ENCODE results near the gene PSG5.
"Not testable (repeated sequence)": the region's sequence is repeated elsewhere in the genome, so short reads cannot be mapped to it uniquely, and the experiment has no call there.

PSG5 gene

GRCh38 chr19:43186311-43186935 is at the start of gene PSG5:
PSG5 (minus strand) TSS chr19:43186536; CDS start chr19:43186405, 131 bp downstream.
- not testable (repeated sequence) for DNase-seq (ENCODE audit: extremely low read depth in 1 of 2, low read depth in 1 of 2)

DNA sequence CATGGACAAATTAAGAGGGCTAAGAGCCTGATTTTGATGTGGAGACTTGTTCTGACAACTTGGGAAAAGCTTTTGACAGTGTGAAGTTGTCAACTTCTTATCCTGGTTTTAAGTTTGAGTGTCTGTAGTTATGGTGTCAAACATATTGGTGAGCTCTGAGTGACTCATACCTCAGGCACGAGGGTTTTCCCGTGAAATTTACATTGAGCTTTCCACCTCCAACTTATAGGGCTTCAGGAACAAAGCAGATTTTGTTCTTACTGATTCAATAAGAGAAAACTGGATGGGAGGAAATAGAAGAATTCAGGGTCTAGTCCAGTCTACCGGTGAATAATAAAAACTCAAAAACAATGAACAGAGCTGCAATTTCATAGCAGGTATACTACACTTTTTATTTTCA is 49.4 kb upstream of the PSG5 start:
- not testable (repeated sequence) for DNase-seq (ENCODE audit: extremely low read depth in 1 of 2, low read depth in 1 of 2)

- no peak for DNase-seq (ENCODE audit: extremely low read depth in 1 of 2, low read depth in 1 of 2)
Observed at GRCh38 chr19:43229315-43229714, 43.0 kb upstream of the PSG5 start.

GRCh38 chr19:43228730-43229129 is 42.4 kb upstream of the PSG5 start:
- not testable (repeated sequence) for DNase-seq (ENCODE audit: extremely low read depth in 1 of 2, low read depth in 1 of 2)

DNA sequence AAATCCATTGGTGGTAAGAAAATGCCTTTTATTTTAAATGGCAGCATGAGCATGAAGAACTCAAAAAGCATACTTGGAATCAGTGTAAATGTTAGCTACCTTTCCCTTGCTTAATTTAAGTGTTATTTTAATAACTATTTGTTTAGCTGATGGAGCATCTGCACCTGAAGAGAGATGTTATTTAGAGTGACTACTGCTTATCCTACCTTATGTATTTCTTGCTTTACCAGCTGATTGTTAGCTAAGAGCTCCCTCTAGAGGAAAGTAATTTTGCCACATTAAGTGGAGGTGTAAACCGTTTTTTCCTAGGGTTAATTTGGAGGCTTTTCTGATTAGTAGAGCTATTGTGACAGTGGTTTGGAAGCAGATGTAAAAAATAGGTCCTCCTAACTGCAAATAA is 40.6 kb upstream of the PSG5 start:
- not testable (repeated sequence) for DNase-seq (ENCODE audit: extremely low read depth in 1 of 2, low read depth in 1 of 2)

DNA sequence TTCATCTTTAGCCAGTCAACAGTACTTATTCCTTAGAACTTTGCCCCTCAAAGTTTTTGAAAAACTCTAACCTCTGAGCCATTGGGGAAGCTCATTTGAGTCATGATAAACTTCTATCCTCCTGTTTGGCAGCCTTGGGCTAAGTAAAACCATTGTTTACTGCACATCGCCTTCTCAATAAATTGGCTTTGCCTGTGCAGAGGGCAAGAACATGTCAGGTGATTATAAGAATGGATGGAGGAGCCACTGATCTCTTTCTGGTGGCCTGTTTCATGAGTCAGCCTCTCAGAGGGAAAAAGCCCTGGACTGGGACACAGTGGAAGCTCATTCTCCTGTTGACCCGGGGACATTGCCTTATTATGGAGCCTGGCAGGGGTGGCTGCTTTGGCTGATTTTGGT is 38.5 kb upstream of the PSG5 start:
- DNase-seq (ENCODE audit: extremely low read depth in 1 of 2, low read depth in 1 of 2), result no peak

GRCh38 chr19:43224201-43224854 is 38.0 kb upstream of the PSG5 start:
- DNase-seq (ENCODE audit: extremely low read depth in 1 of 2, low read depth in 1 of 2), result not testable (repeated sequence)

- DNase-seq (ENCODE audit: extremely low read depth in 1 of 2, low read depth in 1 of 2), result not testable (repeated sequence)
Observed at GRCh38 chr19:43221891-43222290, 35.6 kb upstream of the PSG5 start.

DNA sequence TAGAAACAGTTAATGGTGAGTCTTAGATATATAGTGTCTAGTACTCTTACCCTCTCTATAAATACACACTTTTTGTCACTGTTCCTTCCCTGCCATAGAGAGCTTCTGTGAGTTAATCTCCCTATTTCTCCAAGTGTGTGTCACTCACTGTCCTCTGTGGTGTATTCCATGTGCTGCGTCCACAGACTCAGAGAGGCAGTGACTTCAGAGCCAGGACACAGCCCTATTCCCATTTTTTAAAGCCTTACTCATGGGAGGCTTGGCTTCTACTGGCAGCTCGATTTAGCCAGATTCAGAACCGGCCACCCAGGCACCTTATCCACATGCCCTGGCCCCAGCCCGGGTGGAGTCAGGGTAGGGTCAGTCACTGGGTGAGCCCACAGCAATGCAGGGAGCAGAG is 32.8 kb upstream of the PSG5 start:
- DNase-seq (ENCODE audit: extremely low read depth in 1 of 2, low read depth in 1 of 2), result not testable (repeated sequence)

GRCh38 chr19:43215881-43216280 is 29.5 kb upstream of the PSG5 start:
- DNase-seq (ENCODE audit: extremely low read depth in 1 of 2, low read depth in 1 of 2), result not testable (repeated sequence)

GRCh38 chr19:43207991-43208390 is 21.7 kb upstream of the PSG5 start:
- DNase-seq (ENCODE audit: extremely low read depth in 1 of 2, low read depth in 1 of 2), result no peak

- not testable (repeated sequence) for DNase-seq (ENCODE audit: extremely low read depth in 1 of 2, low read depth in 1 of 2)
Observed at GRCh38 chr19:43207174-43207573, 20.8 kb upstream of the PSG5 start.

DNA sequence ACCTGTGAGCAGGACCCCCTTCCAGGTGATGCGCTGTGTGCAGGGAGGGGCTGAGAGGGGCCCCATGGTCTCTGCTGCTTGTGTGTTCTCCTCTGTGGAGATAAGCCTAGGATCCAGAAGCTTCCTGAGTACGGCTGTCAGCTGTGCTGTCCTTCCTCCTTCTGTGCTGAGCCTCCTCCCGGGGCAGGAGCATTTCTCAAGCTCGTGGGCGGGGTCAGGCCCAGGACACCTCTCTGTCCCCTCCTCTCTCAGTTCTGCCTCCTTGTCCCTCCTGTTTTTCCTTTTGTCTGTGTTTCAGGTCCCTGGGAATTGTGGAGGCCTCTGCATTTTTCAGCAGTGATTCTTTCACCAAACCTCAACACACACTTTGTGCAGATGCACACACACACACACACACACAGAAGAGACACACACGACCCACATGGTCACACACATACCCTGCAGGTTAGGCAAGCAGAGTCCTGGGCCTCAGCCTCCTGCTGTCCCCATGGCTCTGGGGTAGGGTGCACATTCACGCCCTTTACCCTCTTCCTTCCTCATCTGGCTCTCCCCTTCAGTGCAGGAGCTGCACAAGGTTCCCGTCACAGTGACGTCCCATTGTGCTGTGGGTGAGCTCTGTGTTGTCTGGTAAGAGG is 19.3 kb upstream of the PSG5 start, which contains the start of gene PSG4:
Gene PSG4 (minus strand): TSS at position 168 of the 635 bp plus-strand sequence. CDS start 102 bp downstream, at position 66.
- not testable (repeated sequence) for DNase-seq (ENCODE audit: extremely low read depth in 1 of 2, low read depth in 1 of 2)

- not testable (repeated sequence) for DNase-seq (ENCODE audit: extremely low read depth in 1 of 2, low read depth in 1 of 2)
Observed at GRCh38 chr19:43203611-43204010, 17.3 kb upstream of the PSG5 start.

DNA sequence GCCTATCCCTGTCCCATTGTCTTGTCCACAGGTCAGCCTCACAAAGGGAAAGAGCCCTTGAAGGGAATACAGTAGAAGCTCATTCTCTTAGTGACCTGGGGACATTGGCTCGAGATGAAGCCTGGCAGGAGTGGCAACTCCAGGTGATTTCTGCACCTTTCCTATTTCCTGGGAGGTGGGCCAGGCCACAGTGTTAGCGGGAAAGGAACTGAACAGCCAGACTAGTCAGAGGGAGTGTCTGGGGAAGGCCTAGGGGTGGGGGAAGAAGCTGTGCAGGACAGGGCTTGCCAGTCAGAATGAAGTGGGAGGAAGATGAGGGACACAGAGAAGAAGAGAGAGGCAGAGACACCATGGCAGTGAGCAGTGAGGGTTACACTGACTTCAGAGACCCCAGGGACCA is 15.6 kb upstream of the PSG5 start:
- not testable (repeated sequence) for DNase-seq (ENCODE audit: extremely low read depth in 1 of 2, low read depth in 1 of 2)

DNA sequence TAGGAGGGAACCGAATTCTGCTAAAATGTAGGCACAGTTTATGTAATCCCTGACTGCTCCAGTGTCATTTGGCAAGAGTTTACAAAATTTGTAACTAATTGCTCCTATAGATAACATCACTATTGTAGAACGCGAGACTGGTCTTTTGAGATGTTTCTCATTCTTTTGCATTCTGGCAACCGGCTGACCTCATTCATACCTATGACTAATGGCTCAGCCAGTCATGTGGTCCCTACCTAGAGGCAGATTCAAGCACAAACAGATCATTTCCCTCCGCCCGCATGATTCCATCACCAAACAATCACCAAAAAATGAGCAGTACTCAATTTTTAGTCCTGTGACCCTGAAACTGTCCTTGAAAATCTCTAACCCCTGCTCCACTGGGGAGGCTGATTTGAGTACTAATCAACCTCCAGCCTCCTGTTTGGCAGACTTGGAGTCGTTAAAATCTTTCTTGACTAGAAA is 15.0 kb upstream of the PSG5 start:
- not testable (repeated sequence) for DNase-seq (ENCODE audit: extremely low read depth in 1 of 2, low read depth in 1 of 2)

GRCh38 chr19:43198686-43199419 is 12.5 kb upstream of the PSG5 start:
- DNase-seq (ENCODE audit: extremely low read depth in 1 of 2, low read depth in 1 of 2), result not testable (repeated sequence)

DNA sequence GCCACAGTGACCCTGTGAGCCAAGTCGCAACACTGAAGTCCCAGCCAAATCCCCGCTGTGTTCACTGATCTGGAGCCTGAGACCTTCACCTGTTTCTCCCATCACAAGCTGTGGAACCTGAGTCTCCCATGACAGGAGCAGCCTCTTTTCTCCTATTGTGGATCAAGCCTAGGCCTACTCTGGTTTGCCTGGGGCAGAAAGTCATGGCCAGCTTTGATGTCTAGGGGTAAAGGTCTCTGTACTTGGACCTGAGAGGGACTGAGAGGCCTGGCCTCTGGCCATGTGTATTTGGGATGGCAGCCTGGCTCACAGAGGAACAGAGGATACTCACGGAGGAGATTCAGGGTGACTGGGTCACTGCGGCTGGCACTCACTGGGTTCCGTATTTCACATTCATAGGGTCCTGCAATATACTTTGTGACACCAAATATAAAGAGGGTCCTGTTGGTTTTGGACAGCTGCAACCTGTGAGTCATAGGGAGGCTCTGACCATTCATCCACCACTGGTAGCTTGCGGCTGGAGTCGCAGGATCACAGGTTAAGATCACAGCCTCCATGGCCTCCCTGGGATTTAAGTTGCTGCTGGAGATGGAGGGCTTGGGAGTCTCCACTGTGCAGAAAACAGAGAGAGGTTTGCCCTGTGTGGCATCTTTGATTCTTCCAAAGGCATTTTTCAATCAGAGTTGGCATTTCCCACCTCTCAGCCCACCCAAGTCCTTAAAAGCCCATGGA is 11.5 kb upstream of the PSG5 start:
- not testable (repeated sequence) for DNase-seq (ENCODE audit: extremely low read depth in 1 of 2, low read depth in 1 of 2)

DNA sequence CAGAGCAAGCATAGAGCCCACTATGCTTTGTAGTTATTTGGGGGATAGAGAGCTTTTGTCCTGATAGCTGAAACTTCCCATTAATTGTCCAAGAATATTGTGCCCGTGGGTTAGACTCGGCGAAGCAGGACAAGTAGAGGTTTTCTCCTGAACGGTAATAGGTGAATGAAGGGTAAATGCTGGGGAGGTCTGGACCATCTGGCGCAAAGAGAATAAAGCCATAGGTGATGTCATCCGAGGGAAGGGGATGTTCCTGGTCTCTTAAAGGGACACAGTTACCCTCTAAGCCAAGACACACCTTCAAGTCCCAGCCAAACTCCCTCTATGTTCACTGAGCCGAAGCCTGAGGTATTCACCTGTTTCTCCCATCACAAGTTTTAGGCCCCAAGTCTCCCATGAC is 8.1 kb upstream of the PSG5 start:
- DNase-seq (ENCODE audit: extremely low read depth in 1 of 2, low read depth in 1 of 2), result not testable (repeated sequence)

DNA sequence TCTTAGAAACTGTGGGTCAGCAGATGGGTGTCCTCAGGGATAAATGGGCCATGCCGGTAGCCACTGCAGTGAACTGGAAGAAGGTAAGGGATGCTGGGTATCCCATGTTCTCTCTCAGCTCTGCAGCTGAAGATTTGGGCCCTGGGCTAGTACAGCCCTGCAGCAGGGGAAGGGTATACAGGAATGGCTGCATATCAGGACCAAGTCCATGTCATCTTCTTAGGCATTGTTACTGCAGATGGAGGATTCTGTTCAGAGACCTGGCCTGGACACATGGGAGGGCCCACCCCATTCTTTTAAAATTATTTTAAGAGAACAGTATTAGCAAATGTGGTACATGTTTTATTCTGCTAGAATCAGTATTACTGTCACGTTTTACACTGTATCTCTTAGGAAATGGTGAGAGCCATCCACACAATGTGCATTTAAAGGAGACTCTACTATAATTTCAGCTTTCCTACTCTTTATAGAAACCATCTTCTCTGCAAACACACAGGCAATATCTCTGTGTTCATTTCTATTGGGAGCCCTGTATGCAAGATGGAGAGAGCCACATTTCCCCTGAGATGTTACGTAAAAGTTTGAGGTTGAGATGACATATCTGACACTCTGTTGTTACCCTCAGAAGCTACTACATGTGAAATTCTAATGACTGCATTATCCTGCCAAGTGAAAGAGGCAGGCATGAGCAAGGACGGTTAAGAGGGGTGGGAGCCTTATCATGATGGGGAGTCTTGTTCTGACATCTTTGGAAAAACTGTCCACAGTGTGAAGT is 6.2 kb upstream of the PSG5 start:
- not testable (repeated sequence) for DNase-seq (ENCODE audit: extremely low read depth in 1 of 2, low read depth in 1 of 2)

Data from activated CD8-positive, alpha-beta memory T cell treated with anti-CD3 and anti-CD28 coated beads for 1 hour (primary cell).